HepG2 (cell line): Measurements from ENCODE around the gene TTC17. TPM values are rescaled to one million over a fixed set of nuclear protein-coding genes. Genes with fewer than 3 reads are reported as not detected.

ENCODE experiments used
- ADNP ChIP-seq: sonication (generic); formaldehyde crosslinking; IDR thresholded peaks from 2 replicates; pipeline ENCODE4 v1.4.0; 2020; ENCODE audit warnings: missing genetic modification reagents
- BCLAF1 ChIP-seq: fragments of 450-650 bp; IDR thresholded peaks from 2 replicates; pipeline ENCODE4 v1.6.1; 2017; ENCODE audit warnings: mild to moderate bottlenecking
- BORCS8-MEF2B ChIP-seq: sonication (generic); formaldehyde crosslinking; IDR thresholded peaks from 2 replicates; pipeline ENCODE4 v1.8.0; 2022; ENCODE audit warnings: mild to moderate bottlenecking, missing genetic modification reagents
- CHD4 ChIP-seq: fragments of 200-600 bp; sonication (generic); IDR thresholded peaks from 2 replicates; pipeline ENCODE4 v1.7.0; 2017; ENCODE audit warnings: mild to moderate bottlenecking, low read length, borderline replicate concordance
- GFI1 ChIP-seq: sonication (generic); formaldehyde crosslinking; IDR thresholded peaks from 2 replicates; pipeline ENCODE4 v1.5.0; 2020; ENCODE audit warnings: missing genetic modification reagents, mild to moderate bottlenecking, borderline replicate concordance
- KAT2B ChIP-seq: fragments of 150-350 bp; IDR thresholded peaks from 2 replicates; pipeline ENCODE4 v1.6.1; 2014; ENCODE audit warnings: low read depth, low read length, borderline replicate concordance
- KLF11 ChIP-seq: IDR thresholded peaks from 2 replicates; pipeline ENCODE4 v1.6.1; 2016; ENCODE audit warnings: missing compliant biosample characterization
- MEIS2 ChIP-seq: sonication (generic); formaldehyde crosslinking; IDR thresholded peaks from 2 replicates; pipeline ENCODE4 v1.9.0; 2021; ENCODE audit warnings: mild to moderate bottlenecking, missing genetic modification reagents
- NCOA2 ChIP-seq: sonication (generic); formaldehyde crosslinking; IDR thresholded peaks from 2 replicates; pipeline ENCODE4 v1.8.0; 2022; ENCODE audit warnings: inconsistent platforms
- NFYC ChIP-seq: IDR thresholded peaks from 2 replicates; pipeline ENCODE4 v1.6.1; 2016; ENCODE audit warnings: missing genetic modification reagents, missing compliant biosample characterization
- RBAK ChIP-seq: sonication (generic); formaldehyde crosslinking; IDR thresholded peaks from 2 replicates; pipeline ENCODE4 v1.5.1; 2020; ENCODE audit warnings: mild to moderate bottlenecking, missing genetic modification reagents
- TIGD3 ChIP-seq: sonication (generic); formaldehyde crosslinking; IDR thresholded peaks from 2 replicates; pipeline ENCODE4 v1.5.1; 2020; ENCODE audit warnings: mild to moderate bottlenecking, missing genetic modification reagents, borderline replicate concordance
- TOPORS ChIP-seq: sonication (generic); formaldehyde crosslinking; IDR thresholded peaks from 2 replicates; pipeline ENCODE4 v1.8.0; 2023; ENCODE audit warnings: mild to moderate bottlenecking, missing genetic modification reagents
- ZBTB1 ChIP-seq: sonication (generic); formaldehyde crosslinking; IDR thresholded peaks from 2 replicates; pipeline ENCODE4 v1.4.0; 2020; ENCODE audit warnings: missing genetic modification reagents, borderline replicate concordance
- ZBTB4 ChIP-seq: sonication (generic); formaldehyde crosslinking; IDR thresholded peaks from 2 replicates; pipeline ENCODE4 v1.4.0; 2020; ENCODE audit warnings: missing genetic modification reagents, mild to moderate bottlenecking, borderline replicate concordance
- ZGPAT ChIP-seq: IDR thresholded peaks from 2 replicates; pipeline ENCODE4 v1.6.1; 2016; ENCODE audit warnings: mild to moderate bottlenecking
- ZNF558 ChIP-seq: sonication (generic); formaldehyde crosslinking; IDR thresholded peaks from 2 replicates; pipeline ENCODE4 v1.9.0; 2022; ENCODE audit warnings: mild to moderate bottlenecking, missing genetic modification reagents, borderline replicate concordance
- ZNF670 ChIP-seq: sonication (generic); formaldehyde crosslinking; IDR thresholded peaks from 2 replicates; pipeline ENCODE4 v1.8.0; 2022; ENCODE audit warnings: mild to moderate bottlenecking, missing genetic modification reagents, borderline replicate concordance
- ZNF691 ChIP-seq: sonication (generic); formaldehyde crosslinking; IDR thresholded peaks from 2 replicates; pipeline ENCODE4 v1.4.0; 2020; ENCODE audit warnings: missing genetic modification reagents, low read depth, mild to moderate bottlenecking, borderline replicate concordance
- polyA plus RNA-seq, 8 experiments: library from polyadenylated mRNA; depleted of rRNA in 3 of 8; stranded (reverse) in 7 of 8; unstranded in 1 of 8; fragments of >200 nt; fragmentation: Illumina TruSeq in 4 of 8; extraction: Trizol in 4 of 8; gene quantifications; 2 replicates each; pipeline versions ENCODE4 v1.2.1 to v1.2.3, GENCODE V29; 2011 to 2016; ENCODE audit warnings: low read depth in 4 of 8, missing spikeins in 1 of 8, mixed read lengths in 1 of 8; ENCODE audit not compliant: insufficient read depth in 1 of 8
- total RNA-seq, 5 experiments: library from RNA; depleted of rRNA; stranded (reverse); fragments of >200 nt; fragmentation: Illumina TruSeq; extraction: Trizol; gene quantifications; 2 replicates each; pipeline ENCODE4 v1.2.3, GENCODE V29; 2016; ENCODE audit warnings: low read depth in 1 of 5

TTC17 gene
- total and polyA plus RNA-seq, 2 of the 13 experiments (the other 11 are each of a cell fraction or from before 2014, with no cell fraction given), result 55.9 to 99.7 TPM

- no peak for TF ChIP-seq KAT2B
- TF ChIP-seq GFI1, result peak; percentile 69; the same call in 1 of the 2 replicates
- TF ChIP-seq BCLAF1, result no peak
- TF ChIP-seq ZNF558 (CRISPR knock-in tag), result peak; percentile 71; the same call in 1 of the 2 replicates
- TF ChIP-seq ZGPAT (CRISPR knock-in tag), result peak; percentile 91
- peak; percentile 35; the same call in 1 of the 2 replicates for TF ChIP-seq ZNF691 (CRISPR knock-in tag)
- no peak for TF ChIP-seq CHD4
- TF ChIP-seq TIGD3 (CRISPR knock-in tag), result no peak
- peak; percentile 85; the same call in 1 of the 2 replicates for TF ChIP-seq KLF11
- peak; percentile 57 for TF ChIP-seq NCOA2 (CRISPR knock-in tag)
- TF ChIP-seq RBAK (CRISPR knock-in tag), result no peak
- no peak for TF ChIP-seq ADNP (CRISPR knock-in tag)
- TF ChIP-seq BORCS8-MEF2B, result peak; percentile 67
- 0 out of 2 replicates have a peak, but pooled peaks have one; percentile 60 for TF ChIP-seq ZBTB1 (CRISPR knock-in tag)
- 0 out of 2 replicates have a peak, but pooled peaks have one; percentile 75 for TF ChIP-seq TOPORS (CRISPR knock-in tag)
- peak; percentile 65 for TF ChIP-seq NFYC
- TF ChIP-seq MEIS2 (CRISPR knock-in tag), result peak; percentile 62; the same call in 1 of the 2 replicates
- TF ChIP-seq ZBTB4 (CRISPR knock-in tag), result no peak
- no peak for TF ChIP-seq ZNF670
Observed at GRCh38 chr11:43311791-43312607, 46.7 kb upstream of the TTC17 start, which contains the start of gene API5 (continued).
